Loucy (cell line): ENCODE measurements around the gene LAMP2.

Experiments
- CTCF ChIP-seq: fragments of 200-600 bp; sonication (generic); conservative IDR thresholded peaks from 2 replicates; pipeline ENCODE4 v1.5.1; 2014; ENCODE audit warnings: mild to moderate bottlenecking, antibody characterized with exemption, low read length
- EZH2phosphoT487 ChIP-seq: fragments of 200-600 bp; IDR thresholded peaks from 2 replicates; pipeline ENCODE4 v1.6.1; 2018; ENCODE audit warnings: antibody characterized with exemption, mild to moderate bottlenecking, moderate library complexity, borderline replicate concordance

GRCh38 chrX:120446498-120446897 lies 22.6 kb downstream of the LAMP2 start:
- no peak for TF ChIP-seq CTCF
- no peak for TF ChIP-seq EZH2phosphoT487
